Germinal center (tissue), 1 donor: ENCODE measurements around the gene ASB7.
A peak's percentile ranks its signal among the peaks of the same experiment; 100 is the strongest.

Experiments
- DNase-seq: peaks from one replicate; pipeline ENCODE4 v3.0.0; 2012; ENCODE audit warnings: mixed read lengths, low spot score

Gene ASB7

GRCh38 chr15:100597862-100598261 lies 4.5 kb upstream of the ASB7 start:
- DNase-seq, result no peak

GRCh38 chr15:100598655-100599054 lies 3.7 kb upstream of the ASB7 start:
- no peak for DNase-seq

GRCh38 chr15:100601163-100601562 lies 1.2 kb upstream of the ASB7 start:
- DNase-seq, result no peak

- DNase-seq, result no peak
Observed at GRCh38 chr15:100601617-100602063, 749 bp upstream of the ASB7 start.

- peak; percentile 30 for DNase-seq
Observed at GRCh38 chr15:100602823-100603393, 519 bp downstream of the ASB7 start.

- no peak for DNase-seq
Observed at GRCh38 chr15:100612539-100612938, 10.2 kb downstream of the ASB7 start.

- no peak for DNase-seq
Observed at GRCh38 chr15:100613208-100613607, 10.8 kb downstream of the ASB7 start.

GRCh38 chr15:100614336-100614735 lies 11.9 kb downstream of the ASB7 start:
- no peak for DNase-seq

- DNase-seq, result no peak
Observed at GRCh38 chr15:100614918-100615317, 12.5 kb downstream of the ASB7 start.

GRCh38 chr15:100615801-100616200 lies 13.4 kb downstream of the ASB7 start:
- DNase-seq, result no peak

GRCh38 chr15:100616700-100617099 lies 14.3 kb downstream of the ASB7 start:
- no peak for DNase-seq

- no peak for DNase-seq
Observed at GRCh38 chr15:100623301-100623700, 20.9 kb downstream of the ASB7 start.

GRCh38 chr15:100627789-100628395 lies 25.5 kb downstream of the ASB7 start:
- peak; percentile 56 for DNase-seq

GRCh38 chr15:100628746-100629145 lies 26.4 kb downstream of the ASB7 start:
- DNase-seq, result no peak

GRCh38 chr15:100631831-100632230 lies 29.4 kb downstream of the ASB7 start:
- DNase-seq, result no peak

GRCh38 chr15:100633763-100634075 lies 31.3 kb downstream of the ASB7 start:
- no peak for DNase-seq

- DNase-seq, result no peak
Observed at GRCh38 chr15:100635406-100636071, 33.1 kb downstream of the ASB7 start.

- DNase-seq, result no peak
Observed at GRCh38 chr15:100638177-100638730, 35.9 kb downstream of the ASB7 start.

GRCh38 chr15:100642213-100642949 lies 40.0 kb downstream of the ASB7 start:
- DNase-seq, result no peak

- DNase-seq, result no peak
Observed at GRCh38 chr15:100642950-100643338, 40.6 kb downstream of the ASB7 start.

GRCh38 chr15:100645671-100646070 lies 43.3 kb downstream of the ASB7 start:
- no peak for DNase-seq

- DNase-seq, result no peak
Observed at GRCh38 chr15:100648951-100649350, 46.6 kb downstream of the ASB7 start.

- DNase-seq, result no peak
Observed at GRCh38 chr15:100650685-100651084, 48.3 kb downstream of the ASB7 start.
